ENCODE data around the gene ARHGAP18. TPM values are rescaled to one million over a fixed set of nuclear protein-coding genes. Genes with fewer than 3 reads are reported as not detected.

The ARHGAP18 gene
- total and polyA plus RNA-seq, 2 of the 13 experiments (the other 11 are each of a cell fraction or from before 2014, with no cell fraction given) = 58.2 to 115 TPM

DNA sequence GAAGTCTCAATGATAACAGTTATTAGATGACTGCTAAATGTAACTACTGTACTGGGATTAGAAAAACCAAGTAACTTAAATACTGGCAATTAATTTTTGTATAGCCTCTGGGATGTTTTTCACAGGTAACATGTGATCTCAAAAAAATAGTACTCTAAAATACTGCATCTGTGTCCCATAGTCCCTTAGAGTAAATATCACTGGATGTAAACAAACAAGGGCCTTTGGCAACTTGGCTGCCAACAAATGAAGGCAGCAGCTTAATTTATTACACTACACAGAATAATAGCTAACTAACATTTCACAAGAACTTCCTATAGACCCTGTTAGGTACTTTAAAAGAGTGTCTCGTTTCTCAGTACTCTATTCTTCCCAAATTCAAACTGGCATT is 14.0 kb downstream of the ARHGAP18 start (continued):
- TF ChIP-seq SOX6 (IDR thresholded peaks at IDR 0.05) (no peak), SOX6 (CRISPR knock-in tag; IDR thresholded peaks at IDR 0.05) (peak; percentile 62), SMARCE1 (IDR thresholded peaks at IDR 0.05; ENCODE audit: borderline replicate concordance) (no peak), SALL1 (CRISPR knock-in tag; IDR thresholded peaks at IDR 0.05) (no peak), ATRX (CRISPR knock-in tag; IDR thresholded peaks at IDR 0.05; ENCODE audit: borderline replicate concordance) (no peak), YEATS4 (CRISPR knock-in tag; IDR thresholded peaks at IDR 0.05; ENCODE audit: borderline replicate concordance) (no peak), ZEB1 (IDR thresholded peaks at IDR 0.05; ENCODE audit: insufficient replicate concordance, low read depth) (no peak), DRAP1 (CRISPR knock-in tag; IDR thresholded peaks at IDR 0.05) (0 out of 2 replicates have a peak, but pooled peaks have one; percentile 9), TCF7L2 (IDR thresholded peaks at IDR 0.05; ENCODE audit: low read depth, low read length) (0 out of 2 replicates have a peak, but pooled peaks have one; percentile 10), FOXA3 (CRISPR knock-in tag; IDR thresholded peaks at IDR 0.05) (peak; percentile 57; the same call in 1 of the 2 replicates), SIX1 (CRISPR knock-in tag; IDR thresholded peaks at IDR 0.05; ENCODE audit: borderline replicate concordance) (peak; percentile 8; the same call in 1 of the 2 replicates), ZNF850 (CRISPR knock-in tag; conservative IDR thresholded peaks at IDR 0.05) (0 out of 2 replicates have a peak, but pooled peaks have one; percentile 43), ZC3H13 (CRISPR knock-in tag; IDR thresholded peaks at IDR 0.05) (no peak), NR2F2 (IDR thresholded peaks at IDR 0.05; ENCODE audit: borderline replicate concordance, low read depth) (no peak), HNRNPUL1 (IDR thresholded peaks at IDR 0.05; ENCODE audit: low read depth, low read length) (0 out of 2 replicates have a peak, but pooled peaks have one; percentile 15), ZNF883 (CRISPR knock-in tag; IDR thresholded peaks at IDR 0.05; ENCODE audit: not compliant biosample characterization) (no peak), TGIF2 (CRISPR knock-in tag; IDR thresholded peaks at IDR 0.05) (no peak), ZNF256 (CRISPR knock-in tag; conservative IDR thresholded peaks at IDR 0.05) (no peak), ELF3 (CRISPR knock-in tag; IDR thresholded peaks at IDR 0.05) (no peak), SP1 (IDR thresholded peaks at IDR 0.05) (no peak), SP1 (CRISPR knock-in tag; IDR thresholded peaks at IDR 0.05) (0 out of 2 replicates have a peak, but pooled peaks have one; percentile 2)
- TF ChIP-seq, protein P1, sequence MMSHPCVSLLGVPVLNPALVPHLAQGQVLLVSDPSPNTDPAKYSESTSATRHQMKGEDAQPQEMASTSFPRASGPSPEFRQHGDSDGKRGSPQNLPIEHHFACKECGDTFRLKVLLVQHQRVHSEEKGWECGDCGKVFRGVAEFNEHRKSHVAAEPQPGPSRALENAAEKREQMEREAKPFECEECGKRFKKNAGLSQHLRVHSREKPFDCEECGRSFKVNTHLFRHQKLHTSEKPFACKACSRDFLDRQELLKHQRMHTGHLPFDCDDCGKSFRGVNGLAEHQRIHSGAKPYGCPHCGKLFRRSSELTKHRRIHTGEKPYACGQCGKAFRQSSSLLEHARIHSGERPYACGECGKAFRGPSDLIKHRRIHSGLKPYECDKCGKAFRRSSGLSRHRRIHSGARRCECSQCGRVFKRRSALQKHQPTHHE (CRISPR knock-in tag; IDR thresholded peaks at IDR 0.05; ENCODE audit: borderline replicate concordance) = no peak
- TF ChIP-seq, protein P2, sequence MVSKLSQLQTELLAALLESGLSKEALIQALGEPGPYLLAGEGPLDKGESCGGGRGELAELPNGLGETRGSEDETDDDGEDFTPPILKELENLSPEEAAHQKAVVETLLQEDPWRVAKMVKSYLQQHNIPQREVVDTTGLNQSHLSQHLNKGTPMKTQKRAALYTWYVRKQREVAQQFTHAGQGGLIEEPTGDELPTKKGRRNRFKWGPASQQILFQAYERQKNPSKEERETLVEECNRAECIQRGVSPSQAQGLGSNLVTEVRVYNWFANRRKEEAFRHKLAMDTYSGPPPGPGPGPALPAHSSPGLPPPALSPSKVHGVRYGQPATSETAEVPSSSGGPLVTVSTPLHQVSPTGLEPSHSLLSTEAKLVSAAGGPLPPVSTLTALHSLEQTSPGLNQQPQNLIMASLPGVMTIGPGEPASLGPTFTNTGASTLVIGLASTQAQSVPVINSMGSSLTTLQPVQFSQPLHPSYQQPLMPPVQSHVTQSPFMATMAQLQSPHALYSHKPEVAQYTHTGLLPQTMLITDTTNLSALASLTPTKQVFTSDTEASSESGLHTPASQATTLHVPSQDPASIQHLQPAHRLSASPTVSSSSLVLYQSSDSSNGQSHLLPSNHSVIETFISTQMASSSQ (IDR thresholded peaks at IDR 0.05; ENCODE audit: low read depth) = no peak; the same call in 1 of the 2 replicates
- TF ChIP-seq, protein P2 (CRISPR knock-in tag; IDR thresholded peaks at IDR 0.05; ENCODE audit: borderline replicate concordance) = no peak
- TF ChIP-seq, protein P3, sequence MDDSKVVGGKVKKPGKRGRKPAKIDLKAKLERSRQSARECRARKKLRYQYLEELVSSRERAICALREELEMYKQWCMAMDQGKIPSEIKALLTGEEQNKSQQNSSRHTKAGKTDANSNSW (CRISPR knock-in tag; IDR thresholded peaks at IDR 0.05; ENCODE audit: borderline replicate concordance) = no peak
- TF ChIP-seq, protein P4, sequence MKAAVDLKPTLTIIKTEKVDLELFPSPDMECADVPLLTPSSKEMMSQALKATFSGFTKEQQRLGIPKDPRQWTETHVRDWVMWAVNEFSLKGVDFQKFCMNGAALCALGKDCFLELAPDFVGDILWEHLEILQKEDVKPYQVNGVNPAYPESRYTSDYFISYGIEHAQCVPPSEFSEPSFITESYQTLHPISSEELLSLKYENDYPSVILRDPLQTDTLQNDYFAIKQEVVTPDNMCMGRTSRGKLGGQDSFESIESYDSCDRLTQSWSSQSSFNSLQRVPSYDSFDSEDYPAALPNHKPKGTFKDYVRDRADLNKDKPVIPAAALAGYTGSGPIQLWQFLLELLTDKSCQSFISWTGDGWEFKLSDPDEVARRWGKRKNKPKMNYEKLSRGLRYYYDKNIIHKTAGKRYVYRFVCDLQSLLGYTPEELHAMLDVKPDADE (CRISPR knock-in tag; IDR thresholded peaks at IDR 0.05) = no peak
